NAMALWA (cell line): ENCODE measurements around the gene S100B.
"Not testable (repeated sequence)": the region's sequence is repeated elsewhere in the genome, so short reads cannot be mapped to it uniquely, and the experiment has no call there.

ENCODE experiments used
- DNase-seq: peaks from one replicate; pipeline ENCODE4 v3.0.0-alpha.2; 2015; ENCODE audit warnings: low spot score

S100B gene

DNA sequence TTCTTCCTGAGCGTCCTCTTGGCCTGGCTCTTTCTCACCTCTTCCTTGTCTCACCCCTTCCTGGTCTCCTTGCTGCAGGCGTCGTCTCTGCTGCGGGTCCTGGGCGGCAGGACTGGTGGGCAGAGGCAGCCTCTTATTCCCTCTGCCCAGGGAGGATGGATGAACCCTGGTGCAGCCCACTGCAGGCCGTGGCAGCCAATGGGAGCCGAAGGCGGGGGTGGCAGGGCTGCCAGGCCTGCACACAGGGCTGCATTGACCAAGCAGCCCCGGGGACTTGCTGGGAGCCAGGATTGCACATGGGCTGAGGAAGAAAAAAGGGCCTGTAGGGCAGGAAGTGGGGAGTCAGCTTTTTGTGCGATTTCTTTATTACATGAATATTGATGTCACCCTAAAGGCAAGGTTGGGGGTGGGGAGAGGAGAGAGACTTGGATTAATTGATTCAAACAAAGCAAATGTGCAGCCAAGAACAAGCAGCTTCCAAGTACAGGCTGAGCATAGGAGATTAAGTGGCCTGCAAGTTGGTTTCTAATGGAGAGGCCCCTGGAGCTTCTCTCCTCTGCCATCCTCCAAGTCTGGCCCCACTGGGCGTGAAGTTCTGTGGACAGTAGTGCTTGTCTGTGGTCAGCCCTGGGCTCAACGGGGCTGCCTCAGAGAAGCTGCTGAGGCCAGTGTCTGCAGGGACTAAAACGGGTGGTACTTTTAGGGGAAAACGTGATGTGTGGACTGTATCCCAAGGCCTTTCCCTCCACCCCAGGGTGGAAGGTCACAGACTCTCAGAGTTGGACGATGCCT lies at the start of gene S100B:
Gene S100B (minus strand): TSS at position 108 of the 792 bp plus-strand sequence. CDS start 2,667 bp downstream, outside the sequence.
- DNase-seq = no peak

DNA sequence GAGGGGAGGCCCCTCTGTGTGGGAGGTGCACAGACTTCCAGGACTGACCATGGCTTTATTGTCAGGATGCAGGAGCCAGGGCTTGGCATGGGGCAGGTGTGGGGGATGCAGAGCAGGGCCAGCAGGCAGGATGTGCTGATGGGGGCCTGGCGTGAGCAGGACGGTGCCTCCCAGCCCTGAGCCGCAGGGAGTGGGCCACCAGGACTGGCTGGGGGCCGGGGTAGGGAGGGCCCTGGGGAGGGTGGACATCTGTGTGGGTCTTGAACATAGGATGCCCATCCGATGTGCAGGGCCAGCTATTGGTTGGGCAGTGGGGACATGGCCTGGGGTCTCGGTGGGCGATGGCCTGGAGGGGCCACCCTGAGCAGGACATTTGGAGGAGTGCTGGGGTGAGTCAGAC lies 46.2 kb upstream of the S100B start:
- no peak for DNase-seq

DNA sequence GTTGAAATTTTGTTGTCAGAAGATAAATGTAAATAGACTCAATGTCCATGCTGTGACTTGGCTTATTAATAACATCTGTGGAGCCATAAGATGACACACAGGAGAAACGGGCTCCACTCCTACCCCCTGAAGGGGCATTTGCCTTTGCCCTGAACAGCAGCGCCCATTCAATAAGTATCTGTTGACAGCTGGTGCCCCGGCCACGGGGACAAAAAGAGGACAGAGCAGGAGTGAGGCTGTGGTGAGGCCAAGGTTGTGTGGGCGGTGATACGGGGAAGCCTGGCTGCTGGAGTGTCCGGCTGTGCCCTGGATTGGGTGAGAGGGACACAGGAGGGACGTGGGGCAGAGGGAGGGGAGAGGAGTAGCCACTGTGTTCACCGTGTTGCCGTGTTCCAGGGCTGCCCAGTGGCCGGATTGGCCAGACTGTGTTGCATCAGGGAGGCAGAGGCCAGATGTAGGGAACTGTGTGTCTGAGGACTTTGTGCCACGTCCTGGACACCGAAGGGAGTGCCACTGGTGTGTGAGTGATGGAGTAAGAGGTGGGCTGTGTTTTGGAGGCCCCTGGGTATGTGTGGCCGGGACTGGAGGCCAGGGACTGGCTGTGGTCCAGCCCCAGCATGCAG lies 45.7 kb upstream of the S100B start:
- no peak for DNase-seq

DNA sequence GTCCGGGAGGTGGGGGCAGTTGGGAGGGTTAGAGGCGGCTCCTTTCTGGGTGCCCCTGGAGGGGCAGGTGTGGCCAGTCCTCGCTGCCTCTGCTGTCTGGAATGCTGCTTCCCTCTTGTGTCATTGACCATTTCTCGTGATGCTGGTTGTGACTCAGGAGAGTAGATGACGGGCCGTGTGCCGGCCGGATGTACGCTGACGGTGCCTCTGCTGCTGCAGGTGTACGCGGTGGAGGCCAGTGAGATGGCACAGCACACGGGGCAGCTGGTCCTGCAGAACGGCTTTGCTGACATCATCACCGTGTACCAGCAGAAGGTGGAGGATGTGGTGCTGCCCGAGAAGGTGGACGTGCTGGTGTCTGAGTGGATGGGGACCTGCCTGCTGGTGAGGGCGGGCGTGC lies 44.5 kb upstream of the S100B start:
- DNase-seq = no peak

DNA sequence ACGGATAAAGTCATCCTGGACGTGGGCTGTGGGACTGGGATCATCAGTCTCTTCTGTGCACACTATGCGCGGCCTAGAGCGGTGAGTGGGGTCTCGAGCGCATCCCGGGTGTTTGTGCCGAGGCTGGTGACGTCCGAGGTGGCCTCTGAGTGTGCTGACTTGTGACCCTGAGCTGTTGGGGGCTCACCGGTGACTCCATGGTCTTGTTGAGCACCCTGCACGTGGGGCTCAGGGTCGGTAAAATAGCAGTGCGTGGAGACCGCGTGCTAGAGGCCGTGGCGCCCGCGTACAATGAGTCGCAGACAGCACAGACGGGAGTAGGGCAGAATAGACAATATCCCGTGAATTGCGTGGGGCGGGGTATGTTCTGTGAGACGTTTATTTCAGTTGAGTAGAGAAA lies 43.7 kb upstream of the S100B start:
- DNase-seq = no peak

DNA sequence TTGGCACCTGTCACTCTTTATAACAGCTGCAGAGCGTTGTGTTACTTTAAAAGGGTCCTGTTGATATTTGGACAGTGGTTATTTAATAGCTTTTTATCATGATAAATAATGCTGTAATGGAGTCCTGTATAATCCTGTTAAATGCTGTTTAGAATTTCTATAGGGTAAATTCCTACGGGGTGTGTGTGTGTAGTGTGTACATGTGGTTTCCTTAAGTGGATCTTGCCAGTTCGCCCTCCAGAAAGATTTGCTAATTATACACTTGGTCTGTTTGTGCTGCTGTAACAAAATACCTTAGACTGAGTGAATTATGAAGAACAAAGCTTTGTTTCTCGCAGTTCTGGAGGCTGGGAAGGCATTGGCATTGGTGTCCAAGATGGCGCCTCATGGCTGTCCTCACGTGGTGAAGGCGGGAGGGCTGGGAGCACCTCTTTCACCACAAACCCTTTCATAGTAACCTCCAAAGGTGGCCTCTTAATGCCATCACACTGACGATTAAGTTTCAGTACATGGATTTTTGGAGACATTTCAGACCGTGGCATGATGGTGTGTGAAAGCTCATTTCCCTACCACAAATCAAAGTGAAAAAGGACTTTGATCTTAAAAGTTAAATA lies 41.8 kb upstream of the S100B start:
- no peak for DNase-seq

DNA sequence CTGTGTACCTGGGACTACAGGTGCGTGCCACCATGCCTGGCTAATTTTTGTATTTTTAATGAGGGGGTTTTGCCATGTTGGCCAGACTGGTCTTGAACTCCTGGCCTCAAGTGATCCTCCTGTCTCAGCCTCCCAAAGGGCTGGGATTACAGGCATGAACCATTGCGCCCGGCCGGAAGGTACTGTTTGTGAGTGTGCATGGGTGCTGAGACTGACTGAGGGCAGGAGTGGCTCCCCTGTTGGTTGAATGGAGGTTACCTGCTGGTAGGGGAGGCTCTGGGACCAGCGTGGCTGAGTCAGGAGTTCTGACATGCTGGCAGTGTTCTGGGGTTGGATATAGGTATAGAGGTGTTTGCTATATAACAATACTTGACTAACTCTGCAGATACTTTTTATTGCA lies 41.0 kb upstream of the S100B start:
- no peak for DNase-seq

DNA sequence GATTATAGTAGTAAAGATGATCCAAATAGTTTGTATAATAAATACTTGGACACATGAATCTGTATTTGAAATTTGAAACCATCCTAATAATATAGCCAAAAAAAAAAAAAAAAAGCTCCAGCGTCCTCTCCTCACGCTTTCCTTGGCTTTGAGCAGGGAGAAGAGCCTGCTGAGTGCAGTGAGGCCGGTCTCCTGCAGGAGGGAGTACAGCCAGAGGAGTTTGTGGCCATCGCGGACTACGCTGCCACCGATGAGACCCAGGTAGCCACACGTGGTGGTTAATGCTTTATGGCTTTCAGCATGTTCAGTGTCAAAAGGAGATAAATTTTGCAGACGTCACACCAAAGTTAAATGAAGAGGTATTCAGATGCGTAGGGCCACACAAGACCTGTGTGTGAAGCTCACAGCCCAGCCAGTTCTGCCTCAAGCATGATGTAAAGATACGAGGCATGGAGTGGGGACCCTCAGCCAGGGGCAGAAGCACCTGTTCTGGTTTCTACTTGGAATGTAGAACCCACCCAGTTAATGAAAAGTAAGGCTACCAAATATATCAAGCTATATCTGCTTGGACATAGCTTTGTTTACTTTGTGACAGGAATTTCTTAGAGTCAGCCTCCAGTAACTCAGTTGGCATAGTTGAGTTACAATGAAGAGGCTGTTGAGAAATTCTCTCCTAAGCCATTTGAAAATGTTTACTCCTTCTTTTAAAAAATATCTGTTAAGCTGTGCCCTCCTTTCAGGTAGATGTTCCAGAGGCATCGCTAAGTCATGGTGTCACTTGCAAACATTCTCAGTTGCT lies 38.7 kb upstream of the S100B start:
- no peak for DNase-seq

DNA sequence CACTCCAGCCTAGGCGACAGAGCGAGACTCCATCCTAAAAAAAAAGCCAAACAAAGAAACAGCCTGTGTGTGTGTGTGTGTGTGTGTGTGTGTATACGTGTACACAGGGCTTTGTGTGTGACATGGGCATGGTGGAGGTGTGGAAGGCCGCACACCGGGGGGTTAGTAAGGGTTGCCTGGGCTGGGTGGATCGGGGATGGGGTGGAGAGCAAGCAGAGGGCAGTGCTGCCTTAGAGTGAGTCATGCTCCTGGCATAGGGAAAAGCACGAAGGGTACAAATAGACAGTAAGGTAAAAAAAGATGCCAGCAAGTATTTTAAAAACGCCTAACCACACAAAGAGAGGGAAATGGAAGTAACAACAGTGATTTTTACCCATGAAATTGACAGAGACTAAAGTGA lies 36.8 kb upstream of the S100B start:
- DNase-seq = no peak

DNA sequence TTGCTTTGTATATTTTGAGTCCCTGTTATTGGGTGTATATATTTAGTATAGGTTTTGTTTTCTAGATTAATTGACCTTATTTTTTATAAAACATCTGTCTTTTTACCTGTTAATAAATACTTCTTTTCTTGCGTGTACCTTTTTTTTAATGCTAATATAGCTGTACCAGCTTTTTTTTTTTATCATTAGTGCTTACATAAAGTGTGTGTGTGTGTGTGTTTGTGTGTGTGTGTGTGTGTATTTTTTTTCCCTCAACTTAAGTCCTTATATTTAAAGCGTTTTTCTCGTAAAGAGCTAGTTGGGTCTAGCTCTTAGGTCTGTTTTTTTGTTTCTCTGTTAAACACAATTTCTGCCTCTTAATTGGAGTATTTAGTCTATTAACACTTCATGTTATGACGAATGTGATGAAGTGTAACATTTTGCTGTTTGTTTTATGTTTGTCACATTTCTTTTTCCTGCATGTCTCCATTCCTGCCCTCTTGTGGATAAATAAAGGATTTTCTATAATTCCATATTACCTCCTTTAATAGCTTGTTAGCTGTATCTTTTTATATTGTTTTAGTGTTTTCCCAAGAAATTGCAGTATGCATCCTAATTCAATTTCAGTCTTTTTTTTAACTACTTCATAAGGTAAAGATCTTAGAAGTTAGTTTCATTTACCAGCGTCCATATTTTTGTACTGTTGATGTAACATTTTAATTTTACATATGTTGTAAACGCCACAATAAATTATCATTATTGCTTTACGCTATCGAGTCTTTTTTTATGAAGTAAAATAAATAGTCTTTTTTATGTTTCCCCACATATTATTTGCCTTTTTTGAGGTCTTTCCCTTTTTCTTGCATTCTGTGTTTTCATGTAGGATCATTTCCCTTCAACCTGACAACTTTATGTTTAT lies 34.9 kb upstream of the S100B start:
- DNase-seq = no peak

DNA sequence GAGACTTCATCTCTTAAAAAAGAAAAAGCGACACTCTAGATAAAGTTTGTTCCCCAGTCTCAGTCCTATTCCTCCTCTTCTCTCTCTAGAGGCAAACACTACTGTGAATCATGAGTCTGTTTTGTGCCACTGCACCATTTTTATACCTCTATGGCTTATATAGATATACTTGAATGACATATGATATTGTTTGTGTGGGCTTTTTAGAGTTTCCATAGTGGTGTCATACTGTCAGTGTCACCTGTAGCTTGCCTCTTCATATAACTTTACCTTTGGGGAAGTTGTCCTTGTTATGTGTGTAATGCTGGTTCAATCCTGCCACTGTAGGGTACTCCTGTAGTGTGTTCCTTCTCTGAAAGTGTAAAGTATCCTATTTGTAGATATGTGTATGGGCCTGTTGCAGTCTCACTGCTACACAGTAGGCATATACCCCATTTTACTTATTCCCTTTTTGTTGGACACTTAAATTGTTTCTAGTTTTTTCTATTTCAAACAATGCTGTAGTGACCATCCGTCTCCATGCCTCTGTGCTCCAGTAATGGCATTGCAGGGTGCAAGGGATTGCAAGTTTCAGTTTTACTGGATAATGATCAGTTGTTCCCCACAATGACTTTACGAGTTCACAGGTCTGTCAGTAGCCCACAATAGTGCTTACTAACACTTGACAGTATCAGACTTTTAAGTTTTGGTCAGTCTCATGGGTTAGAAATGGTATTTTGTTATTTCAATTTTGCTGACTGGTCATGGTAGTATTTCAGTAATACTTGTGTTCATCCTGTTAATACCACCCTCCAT lies 33.3 kb upstream of the S100B start:
- no peak for DNase-seq

DNA sequence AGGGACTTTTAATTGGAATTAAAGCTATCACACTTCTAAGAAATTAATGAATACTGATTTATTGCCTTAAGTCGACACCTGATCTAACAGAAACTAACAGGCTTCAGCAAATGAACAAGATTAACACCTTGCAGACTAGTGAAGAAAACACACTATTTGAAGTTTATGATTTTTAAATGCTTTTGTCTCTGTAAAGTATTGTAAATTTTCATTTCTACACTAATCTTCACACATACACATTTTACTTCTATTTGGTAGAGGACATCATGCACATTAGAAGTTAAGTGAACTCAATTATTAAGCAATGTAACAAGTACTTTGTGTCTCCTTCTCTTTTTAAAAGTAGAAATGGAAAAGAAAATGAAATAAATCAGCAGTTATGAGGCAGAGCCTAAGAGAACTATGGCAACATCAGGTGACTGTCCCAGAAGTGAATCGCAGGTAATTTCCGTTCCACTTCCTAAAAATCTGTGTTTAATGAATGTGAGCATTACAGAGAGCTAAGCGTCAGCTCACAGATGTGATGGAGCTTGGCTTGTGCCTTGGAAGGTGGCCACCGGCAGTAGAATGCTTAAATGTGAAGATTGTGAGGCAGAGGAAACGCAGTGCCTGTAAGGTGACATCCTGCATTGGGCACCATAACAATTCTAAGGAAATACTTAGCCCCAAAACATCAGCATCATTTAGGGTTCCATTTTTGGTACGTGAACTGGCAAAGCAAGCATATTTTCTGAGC lies 31.8 kb upstream of the S100B start:
- no peak for DNase-seq

DNA sequence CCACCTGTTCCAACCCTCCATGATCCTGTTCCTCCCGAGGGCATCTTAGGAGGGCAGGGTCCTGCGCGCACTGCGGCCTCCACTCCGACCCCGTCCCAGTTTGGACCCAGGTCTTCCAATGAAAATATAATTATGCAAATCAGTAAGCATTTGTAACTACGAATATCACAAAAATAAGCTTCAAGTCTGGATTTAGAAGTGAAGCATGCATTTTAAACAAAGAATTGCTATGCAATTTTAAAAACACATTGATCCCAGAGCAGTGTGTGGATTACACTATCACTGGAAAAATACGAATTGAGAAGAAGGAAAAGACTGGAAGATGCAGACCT lies 31.3 kb upstream of the S100B start:
- DNase-seq = no peak

DNA sequence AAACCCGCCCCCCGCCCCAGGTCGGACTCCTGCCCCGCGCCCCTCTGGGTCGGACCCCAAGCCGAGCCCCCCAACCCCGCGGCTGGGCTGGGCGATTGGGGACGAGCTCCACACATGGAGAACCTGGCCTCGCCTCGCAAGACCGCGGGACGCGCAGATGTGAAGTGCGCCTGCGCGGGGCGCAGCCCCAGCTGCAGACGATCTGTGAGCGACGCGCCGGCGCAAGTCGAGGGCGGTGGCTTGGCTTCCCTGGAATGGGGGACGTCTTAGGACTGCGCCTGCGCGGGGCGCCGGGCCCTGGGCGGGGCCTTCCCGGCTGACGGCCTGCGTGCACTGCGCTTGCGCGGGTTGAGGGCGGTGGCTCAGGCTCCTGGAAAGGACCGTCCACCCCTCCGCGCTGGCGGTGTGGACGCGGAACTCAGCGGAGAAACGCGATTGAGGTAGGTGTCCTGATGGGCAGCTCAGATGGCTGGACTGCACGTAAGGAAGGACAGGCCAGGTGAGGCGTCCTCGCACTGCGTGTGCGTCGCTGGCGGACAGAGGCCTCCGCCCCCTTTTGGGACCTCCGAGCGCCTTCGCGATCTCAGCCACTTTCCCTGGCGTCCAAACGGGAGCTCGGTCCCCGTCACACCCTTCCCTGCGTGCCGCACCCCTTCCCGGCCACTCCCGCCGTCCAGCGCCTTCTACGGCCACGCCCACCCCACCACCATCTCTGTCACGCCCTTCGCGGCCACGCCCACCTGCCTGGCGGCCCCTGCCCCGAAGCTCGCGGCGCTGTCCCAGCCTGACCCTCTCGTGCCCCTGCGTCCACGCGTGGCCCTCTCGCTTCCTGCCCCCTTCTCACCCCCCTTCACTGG lies 30.7 kb upstream of the S100B start, which contains the start of gene PRMT2:
Gene PRMT2 (plus strand): TSS at position 351 of the 857 bp plus-strand sequence. CDS start 1,278 bp downstream, outside the sequence.
- peak; percentile 97 for DNase-seq

DNA sequence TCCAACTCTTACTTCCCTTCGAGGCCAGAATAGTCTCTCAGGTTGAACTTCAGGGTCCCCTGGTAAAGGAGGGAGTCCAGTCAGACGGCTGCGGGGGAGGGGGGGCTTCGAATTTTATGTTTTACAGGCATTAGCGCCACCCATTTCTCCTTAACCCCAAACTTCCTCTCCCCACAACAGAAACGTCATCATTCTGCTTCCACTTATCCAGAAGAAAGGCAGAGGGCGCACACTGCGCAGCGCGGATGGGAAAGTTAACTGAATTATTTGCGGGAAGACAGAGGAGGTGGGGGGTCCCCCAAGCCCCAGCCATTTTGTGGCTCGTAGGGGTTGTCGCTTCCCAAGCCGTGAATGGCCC lies 30.1 kb upstream of the S100B start:
- DNase-seq = peak; percentile 75

DNA sequence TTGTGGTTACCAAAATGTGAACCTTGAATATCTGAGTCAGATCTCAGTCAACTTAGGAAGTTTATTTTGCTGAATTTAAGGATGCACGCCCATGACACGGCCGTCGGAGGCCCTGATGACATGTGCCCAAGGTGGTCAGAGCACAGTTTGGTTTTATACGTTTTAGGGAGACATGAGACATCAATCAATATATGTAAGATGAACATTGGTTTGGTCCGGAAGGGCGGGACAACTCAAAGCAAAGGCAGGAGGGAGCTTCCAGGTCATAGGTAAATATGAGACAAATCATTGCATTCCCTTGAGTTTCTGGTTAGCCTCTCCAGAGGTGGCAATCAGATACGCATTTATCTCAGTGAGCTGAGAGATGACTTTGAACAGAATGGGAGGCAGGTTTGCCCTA lies 29.5 kb upstream of the S100B start:
- DNase-seq = peak; percentile 16

DNA sequence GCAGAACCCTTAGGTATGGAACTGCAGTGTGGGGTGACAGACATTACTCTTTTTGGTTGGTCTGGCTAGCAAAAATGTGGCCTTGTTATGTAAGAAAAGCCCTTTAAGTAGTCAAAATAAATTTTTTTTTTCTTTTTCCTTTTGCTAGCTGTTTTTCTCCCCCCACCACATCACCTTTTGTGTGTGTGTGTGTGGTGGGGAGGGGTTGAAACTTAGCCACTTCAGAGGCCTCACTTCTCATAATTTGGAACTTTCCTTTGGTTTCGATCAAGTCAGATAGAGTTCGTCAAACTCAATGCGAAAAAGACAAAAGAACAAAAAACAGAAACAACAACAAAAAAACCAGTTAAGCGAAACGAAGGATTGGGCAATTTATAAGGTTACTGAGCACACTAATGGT lies 28.7 kb upstream of the S100B start:
- no peak for DNase-seq

DNA sequence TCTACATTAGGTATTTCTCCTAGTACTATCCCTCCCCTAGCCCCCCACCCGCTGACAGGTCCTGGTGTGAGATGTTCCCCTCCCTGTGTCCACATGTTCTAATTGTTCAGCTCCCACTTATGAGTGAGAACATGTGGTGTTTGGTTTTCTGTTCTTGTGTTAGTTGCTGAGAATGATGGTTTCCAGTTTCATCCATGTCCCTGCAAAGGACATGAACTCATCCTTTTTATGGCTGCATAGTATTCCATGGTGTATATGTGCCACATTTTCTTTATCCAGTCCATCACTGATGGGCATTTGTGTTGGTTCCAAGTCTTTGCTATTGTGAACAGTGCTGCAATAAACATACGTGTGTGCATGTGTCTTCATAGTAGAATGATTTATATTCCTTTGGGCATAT lies 26.0 kb upstream of the S100B start:
- DNase-seq = not testable (repeated sequence)

DNA sequence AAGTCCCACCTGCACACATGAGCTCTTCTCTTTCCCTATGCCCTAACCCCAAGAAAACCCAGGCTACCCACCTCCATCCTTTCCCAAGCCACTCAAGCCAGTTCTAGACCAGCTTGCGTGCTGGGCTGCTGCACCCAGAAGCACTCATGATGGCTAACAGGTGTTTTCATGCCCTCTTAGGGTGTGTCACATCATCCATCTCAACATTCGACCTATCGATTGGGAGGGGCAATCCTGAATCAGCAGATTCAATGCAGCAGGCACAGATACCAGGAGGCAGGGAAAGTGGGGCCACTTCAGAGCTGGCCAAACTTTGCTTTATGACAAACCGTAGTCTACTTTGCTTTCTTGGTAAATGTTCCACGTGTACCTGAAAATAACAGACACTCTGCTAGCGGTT lies 24.0 kb upstream of the S100B start:
- no peak for DNase-seq
